Lower leg skin (tissue), 4 donors: ENCODE measurements around the gene EML5. TPM values are rescaled to one million over a fixed set of nuclear protein-coding genes. Genes with fewer than 3 reads are reported as not detected.

Experiments used
- DNase-seq, 2 donors: peaks; one replicate each; pipeline ENCODE4 v3.0.0-alpha.2; 2019; ENCODE audit warnings: low spot score in 2 of 2
- H3K4me3 ChIP-seq: fragments of 200-600 bp; sonication (generic); 2 replicates; pipeline ENCODE4 v1.5.1; 2017; ENCODE audit warnings: mild to moderate bottlenecking, low read depth; ENCODE audit not compliant: poor library complexity, severe bottlenecking
- CTCF ChIP-seq, 3 donors: fragments of 450-650 bp; IDR thresholded peaks; one replicate each; pipeline ENCODE4 v1.5.1; 2016; ENCODE audit warnings: antibody characterized with exemption in 3 of 3, mild to moderate bottlenecking in 3 of 3, moderate library complexity in 2 of 3
- POLR2A ChIP-seq, 2 donors: fragments of 450-650 bp; IDR thresholded peaks; one replicate each; pipeline ENCODE4 v1.6.1; 2016 to 2017; ENCODE audit warnings: antibody characterized with exemption in 2 of 2, mild to moderate bottlenecking in 1 of 2, moderate library complexity in 1 of 2
- WGBS, 2 donors: methylation state at CpG; one replicate each; pipeline ENCODE4 v1.1.5; 2018; 5-methylcytosine and 5-hydroxymethylcytosine counted together
- intact Hi-C: fragments of 100-400 bp; cut with DNase I; formaldehyde crosslinking; loops from one replicate; pipeline ENCODE4 v1.15.0; 2023; ENCODE audit warnings: low total_unique reads
- total RNA-seq, 4 donors: library from RNA; depleted of rRNA; stranded (reverse); fragments of >200 nt; gene quantifications; one replicate each; pipeline ENCODE4 v1.1.0, GENCODE V29; 2016

EML5 gene
- total RNA-seq, 4 donors from 2014 or later: 0.17 to 0.62 (median 0.56) TPM

- TF ChIP-seq POLR2A (IDR thresholded peaks at IDR 0.05) (no peak), CTCF (IDR thresholded peaks at IDR 0.05) (no peak)
- intact Hi-C loops: no loop called here
- H3K4me3 ChIP-seq: no peak overlapping the region
- WGBS, 2 donors: 94 to 95% methylated on average over 8 of the region's 8 CpGs
- DNase-seq: no peak
These were observed 193.4 kb downstream of the EML5 start for GRCh38 chr14:88599326-88599725.

GRCh38 chr14:88598097-88598675 is 194.6 kb downstream of the EML5 start:
- no peak for DNase-seq
- no peak overlapping the region for H3K4me3 ChIP-seq
- no peak for TF ChIP-seq CTCF (IDR thresholded peaks at IDR 0.05)
- TF ChIP-seq POLR2A (IDR thresholded peaks at IDR 0.05): no peak
- intact Hi-C loops: no loop called here
- WGBS, 2 donors: 88 to 89% methylated on average over 2 of the region's 2 CpGs

GRCh38 chr14:88597601-88598000 is 195.2 kb downstream of the EML5 start:
- intact Hi-C loops: no loop called here
- H3K4me3 ChIP-seq: no peak overlapping the region
- WGBS, 2 donors: 95 to 99% methylated on average over 4 of the region's 4 CpGs
- no peak for DNase-seq
- TF ChIP-seq CTCF (IDR thresholded peaks at IDR 0.05) (no peak), POLR2A (IDR thresholded peaks at IDR 0.05) (no peak)

- no peak for DNase-seq
- intact Hi-C loops: no loop called here
- WGBS, 2 donors: 90 to 91% methylated on average over 4 of the region's 4 CpGs
- TF ChIP-seq POLR2A (IDR thresholded peaks at IDR 0.05): no peak
- TF ChIP-seq CTCF (IDR thresholded peaks at IDR 0.05): no peak
- no peak overlapping the region for H3K4me3 ChIP-seq
These were observed 195.7 kb downstream of the EML5 start for GRCh38 chr14:88597038-88597437.

GRCh38 chr14:88592031-88592430 is 200.7 kb downstream of the EML5 start:
- TF ChIP-seq CTCF (IDR thresholded peaks at IDR 0.05) (no peak), POLR2A (IDR thresholded peaks at IDR 0.05) (no peak)
- no peak for DNase-seq
- no peak overlapping the region for H3K4me3 ChIP-seq
- WGBS, 2 donors: 0 to 68% methylated on average over 1 of the region's 1 CpG
- intact Hi-C loops: no loop called here

- WGBS, 2 donors: 80 to 90% methylated on average over 4 of the region's 4 CpGs
- intact Hi-C loops: no loop called here
- TF ChIP-seq CTCF (IDR thresholded peaks at IDR 0.05) (no peak), POLR2A (IDR thresholded peaks at IDR 0.05) (no peak)
- no peak overlapping the region for H3K4me3 ChIP-seq
- DNase-seq: no peak
These were observed 202.6 kb downstream of the EML5 start for GRCh38 chr14:88590173-88590572.
